Activated T-helper 1 cell treated with anti-CD3 and anti-CD28 coated beads, Interleukin-12 subunit alpha, Interleukin-12 subunit beta, Interleukin-2, Interleukin-4 antibody, amounts not matched to agents 30 ng/mL and 10 ng/mL and 1 ng/mL, durations not matched to agents 14 hours and 24 hours and 36 hours (primary cell): ENCODE data around the gene MDK. TPM values are rescaled to one million over a fixed set of nuclear protein-coding genes. Genes with fewer than 3 reads are reported as not detected.

ENCODE experiments used
- DNase-seq: peaks from one replicate; pipeline ENCODE4 v3.0.0; 2021; ENCODE audit warnings: low spot score
- H3K27ac Mint-ChIP-seq: one replicate; pipeline ENCODE4 v1.8.0; 2021; ENCODE audit warnings: mild to moderate bottlenecking, mixed read lengths
- H3K27me3 Mint-ChIP-seq: one replicate; pipeline ENCODE4 v1.8.0; 2022; ENCODE audit warnings: mild to moderate bottlenecking, moderate library complexity, mixed read lengths; ENCODE audit not compliant: insufficient read depth
- H3K36me3 Mint-ChIP-seq: one replicate; pipeline ENCODE4 v1.8.0; 2021; ENCODE audit warnings: low read depth, mixed read lengths
- H3K4me1 Mint-ChIP-seq: one replicate; pipeline ENCODE4 v1.8.0; 2021; ENCODE audit warnings: low read depth, mixed read lengths
- H3K4me3 Mint-ChIP-seq: one replicate; pipeline ENCODE4 v1.8.0; 2021; ENCODE audit warnings: mild to moderate bottlenecking, moderate library complexity, mixed read lengths
- H3K9me3 Mint-ChIP-seq: one replicate; pipeline ENCODE4 v1.8.0; 2021; ENCODE audit warnings: mixed read lengths
- intact Hi-C: fragments of 100-400 bp; cut with micrococcal nuclease; formaldehyde crosslinking; loops from one replicate; pipeline ENCODE4 v1.15.1; 2024
- total RNA-seq: library from RNA; stranded (reverse); gene quantifications from 2 replicates; pipeline ENCODE4 v1.2.3, GENCODE V29; 2022

MDK gene
- total RNA-seq, 1 donor from 2014 or later = 7.1 TPM

GRCh38 chr11:46417711-46418110 is 36.2 kb downstream of the MDK start:
- H3K9me3 Mint-ChIP-seq = no peaks in the 10 kb centered on the region
- H3K4me3 Mint-ChIP-seq = no peak overlapping the region
- intact Hi-C loops = no loop called here
- H3K36me3 Mint-ChIP-seq = peaks cover 33% of the 10 kb centered on the region
- no peaks in the 10 kb centered on the region for H3K27me3 Mint-ChIP-seq
- no peak overlapping the region for H3K27ac Mint-ChIP-seq
- DNase-seq = no peak
- H3K4me1 Mint-ChIP-seq = peaks cover 8% of the 10 kb centered on the region

GRCh38 chr11:46418751-46419150 is 37.3 kb downstream of the MDK start:
- intact Hi-C loops = no loop called here
- H3K4me1 Mint-ChIP-seq = peaks cover 8% of the 10 kb centered on the region
- no peak overlapping the region for H3K4me3 Mint-ChIP-seq
- DNase-seq = no peak
- no peak overlapping the region for H3K27ac Mint-ChIP-seq
- no peaks in the 10 kb centered on the region for H3K9me3 Mint-ChIP-seq
- no peaks in the 10 kb centered on the region for H3K27me3 Mint-ChIP-seq
- H3K36me3 Mint-ChIP-seq = peaks cover 33% of the 10 kb centered on the region

- no peak overlapping the region for H3K4me3 Mint-ChIP-seq
- peaks cover 8% of the 10 kb centered on the region for H3K4me1 Mint-ChIP-seq
- intact Hi-C loops = no loop called here
- H3K9me3 Mint-ChIP-seq = no peaks in the 10 kb centered on the region
- DNase-seq = no peak
- peaks cover 21% of the 10 kb centered on the region for H3K36me3 Mint-ChIP-seq
- no peaks in the 10 kb centered on the region for H3K27me3 Mint-ChIP-seq
- H3K27ac Mint-ChIP-seq = no peak overlapping the region
Measured at GRCh38 chr11:46420513-46420912, 39.0 kb downstream of the MDK start.

GRCh38 chr11:46421257-46421880 is 39.9 kb downstream of the MDK start:
- peaks cover 8% of the 10 kb centered on the region for H3K4me1 Mint-ChIP-seq
- no peaks in the 10 kb centered on the region for H3K9me3 Mint-ChIP-seq
- H3K27me3 Mint-ChIP-seq = no peaks in the 10 kb centered on the region
- H3K36me3 Mint-ChIP-seq = peaks cover 16% of the 10 kb centered on the region
- no peak for DNase-seq
- intact Hi-C loops = no loop called here
- H3K4me3 Mint-ChIP-seq = no peak overlapping the region
- no peak overlapping the region for H3K27ac Mint-ChIP-seq

GRCh38 chr11:46422588-46422987 is 41.1 kb downstream of the MDK start:
- Mint-ChIP-seq H3K27ac (no peak overlapping the region), H3K4me1 (peaks cover 8% of the 10 kb centered on the region), H3K36me3 (peaks cover 13% of the 10 kb centered on the region), H3K27me3 (no peaks in the 10 kb centered on the region), H3K9me3 (no peaks in the 10 kb centered on the region), H3K4me3 (no peak overlapping the region)
- intact Hi-C loops = no loop called here
- DNase-seq = no peak

- DNase-seq = no peak
- Mint-ChIP-seq H3K27me3 (no peaks in the 10 kb centered on the region), H3K36me3 (peaks cover 14% of the 10 kb centered on the region), H3K4me3 (no peak overlapping the region), H3K9me3 (no peaks in the 10 kb centered on the region), H3K27ac (no peak overlapping the region), H3K4me1 (no peaks in the 10 kb centered on the region)
- intact Hi-C loops = no loop called here
Measured at GRCh38 chr11:46426233-46426991, 44.9 kb downstream of the MDK start.

GRCh38 chr11:46427364-46427763 is 45.9 kb downstream of the MDK start:
- no peak for DNase-seq
- Mint-ChIP-seq H3K27ac (no peak overlapping the region), H3K27me3 (no peaks in the 10 kb centered on the region), H3K4me3 (no peak overlapping the region), H3K4me1 (no peaks in the 10 kb centered on the region), H3K9me3 (no peaks in the 10 kb centered on the region), H3K36me3 (peaks cover 15% of the 10 kb centered on the region)
- intact Hi-C loops = no loop called here

GRCh38 chr11:46429717-46430116 is 48.2 kb downstream of the MDK start:
- no peak overlapping the region for H3K4me3 Mint-ChIP-seq
- peaks cover 21% of the 10 kb centered on the region for H3K36me3 Mint-ChIP-seq
- no peak for DNase-seq
- intact Hi-C loops = no loop called here
- H3K9me3 Mint-ChIP-seq = no peaks in the 10 kb centered on the region
- H3K27ac Mint-ChIP-seq = no peak overlapping the region
- no peaks in the 10 kb centered on the region for H3K27me3 Mint-ChIP-seq
- H3K4me1 Mint-ChIP-seq = no peaks in the 10 kb centered on the region

- Mint-ChIP-seq H3K4me1 (no peaks in the 10 kb centered on the region), H3K4me3 (no peak overlapping the region), H3K9me3 (no peaks in the 10 kb centered on the region), H3K36me3 (peaks cover 26% of the 10 kb centered on the region), H3K27me3 (no peaks in the 10 kb centered on the region), H3K27ac (no peak overlapping the region)
- intact Hi-C loops = no loop called here
- DNase-seq = no peak
Measured at GRCh38 chr11:46431211-46431610, 49.7 kb downstream of the MDK start.

Other genes with a start within 250 kb of the MDK start
- 0.15 and 0.39 TPM in 2 replicates for gene CREB3L1, start 104.0 kb upstream of the MDK start, total RNA-seq
- 101 TPM in 2 replicates for gene DGKZ, start 34.2 kb upstream of the MDK start, total RNA-seq
- 1.2 TPM in 2 replicates for gene CHRM4, start 10.1 kb downstream of the MDK start, total RNA-seq
- gene AMBRA1, start 212.4 kb downstream of the MDK start, total RNA-seq = 35.7 and 37.9 TPM in 2 replicates
- gene HARBI1, start 235.6 kb downstream of the MDK start, total RNA-seq = 4.5 and 5.3 TPM in 2 replicates
- gene ATG13, start 235.9 kb downstream of the MDK start, total RNA-seq = 66.4 and 73.8 TPM in 2 replicates